Peyer's patch (tissue), 4 donors: ENCODE data around the gene HRH1.

ENCODE experiments used
- POLR2A ChIP-seq, 2 donors: fragments of 450-650 bp; IDR thresholded peaks; one replicate each; pipeline ENCODE4 v1.5.1; 2017; ENCODE audit warnings: antibody characterized with exemption in 2 of 2, mild to moderate bottlenecking in 2 of 2, moderate library complexity in 2 of 2
- TF ChIP-seq, protein P1 (sequence below), 6 experiments: fragments of 450-650 bp in 4 of 6; fragments of 200-600 bp in 2 of 6; sonication (generic) in 1 of 6; IDR thresholded peaks; one replicate each; pipeline ENCODE4 v1.5.1; 2017 to 2019; ENCODE audit warnings: antibody characterized with exemption in 6 of 6, mild to moderate bottlenecking in 3 of 6, moderate library complexity in 1 of 6

DNA sequence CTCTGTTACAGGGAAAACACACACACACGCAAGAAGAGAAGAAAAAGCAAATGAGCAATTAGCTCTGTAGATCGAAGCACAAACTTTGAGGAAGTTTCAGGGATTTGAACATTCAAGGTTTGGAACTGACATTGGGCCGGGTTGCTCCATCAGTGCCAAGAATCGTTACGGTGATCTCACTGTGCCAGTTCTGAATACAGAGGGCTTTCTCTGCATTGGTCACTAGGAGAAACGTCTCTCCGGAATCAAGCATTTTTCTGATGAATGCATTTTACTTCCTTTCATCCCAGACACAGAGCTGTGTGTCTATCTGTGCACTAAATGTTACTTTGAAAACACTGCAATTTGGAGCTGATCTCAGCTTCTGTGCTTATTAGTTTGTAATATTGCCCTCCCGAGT is 11.2 kb downstream of the HRH1 start:
- TF ChIP-seq, protein P1, sequence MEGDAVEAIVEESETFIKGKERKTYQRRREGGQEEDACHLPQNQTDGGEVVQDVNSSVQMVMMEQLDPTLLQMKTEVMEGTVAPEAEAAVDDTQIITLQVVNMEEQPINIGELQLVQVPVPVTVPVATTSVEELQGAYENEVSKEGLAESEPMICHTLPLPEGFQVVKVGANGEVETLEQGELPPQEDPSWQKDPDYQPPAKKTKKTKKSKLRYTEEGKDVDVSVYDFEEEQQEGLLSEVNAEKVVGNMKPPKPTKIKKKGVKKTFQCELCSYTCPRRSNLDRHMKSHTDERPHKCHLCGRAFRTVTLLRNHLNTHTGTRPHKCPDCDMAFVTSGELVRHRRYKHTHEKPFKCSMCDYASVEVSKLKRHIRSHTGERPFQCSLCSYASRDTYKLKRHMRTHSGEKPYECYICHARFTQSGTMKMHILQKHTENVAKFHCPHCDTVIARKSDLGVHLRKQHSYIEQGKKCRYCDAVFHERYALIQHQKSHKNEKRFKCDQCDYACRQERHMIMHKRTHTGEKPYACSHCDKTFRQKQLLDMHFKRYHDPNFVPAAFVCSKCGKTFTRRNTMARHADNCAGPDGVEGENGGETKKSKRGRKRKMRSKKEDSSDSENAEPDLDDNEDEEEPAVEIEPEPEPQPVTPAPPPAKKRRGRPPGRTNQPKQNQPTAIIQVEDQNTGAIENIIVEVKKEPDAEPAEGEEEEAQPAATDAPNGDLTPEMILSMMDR (IDR thresholded peaks at IDR 0.05): no peak
- TF ChIP-seq POLR2A (IDR thresholded peaks at IDR 0.05): no peak
